ENCODE data around the gene CHD6.
A peak's percentile ranks its signal among the peaks of the same experiment; 100 is the strongest.

Gene CHD6

GRCh38 chr20:41418739-41419293 is 199.4 kb downstream of the CHD6 start:
- DNase-seq: no peak

- no peak for DNase-seq
Measured at GRCh38 chr20:41418031-41418430, 200.1 kb downstream of the CHD6 start.

GRCh38 chr20:41415191-41415590 is 203.0 kb downstream of the CHD6 start:
- DNase-seq: no peak

GRCh38 chr20:41413169-41413568 is 205.0 kb downstream of the CHD6 start:
- DNase-seq: no peak

GRCh38 chr20:41412324-41413120 is 205.7 kb downstream of the CHD6 start:
- no peak for DNase-seq

GRCh38 chr20:41411391-41411847 is 206.8 kb downstream of the CHD6 start:
- peak in 1 of 2 donors; percentile 24 for DNase-seq

- DNase-seq: no peak
Measured at GRCh38 chr20:41408986-41409385, 209.2 kb downstream of the CHD6 start.

- no peak for DNase-seq
Measured at GRCh38 chr20:41408156-41408794, 209.9 kb downstream of the CHD6 start.

- no peak for DNase-seq
Measured at GRCh38 chr20:41407607-41408006, 210.6 kb downstream of the CHD6 start.

- DNase-seq: no peak
Measured at GRCh38 chr20:41406896-41407444, 211.2 kb downstream of the CHD6 start.

GRCh38 chr20:41406353-41406752 is 211.8 kb downstream of the CHD6 start:
- DNase-seq: no peak

GRCh38 chr20:41405436-41405835 is 212.7 kb downstream of the CHD6 start:
- no peak for DNase-seq

GRCh38 chr20:41403604-41404003 is 214.6 kb downstream of the CHD6 start:
- DNase-seq: no peak

- no peak for DNase-seq
Measured at GRCh38 chr20:41398408-41398807, 219.8 kb downstream of the CHD6 start.

GRCh38 chr20:41395667-41396664 is 222.2 kb downstream of the CHD6 start:
- no peak for DNase-seq

- no peak for DNase-seq
Measured at GRCh38 chr20:41394931-41395666, 223.1 kb downstream of the CHD6 start.

GRCh38 chr20:41394081-41394480 is 224.1 kb downstream of the CHD6 start:
- DNase-seq: no peak

- no peak for DNase-seq
Measured at GRCh38 chr20:41393705-41394066, 224.5 kb downstream of the CHD6 start.

GRCh38 chr20:41392871-41393704 is 225.1 kb downstream of the CHD6 start:
- no peak for DNase-seq

GRCh38 chr20:41392295-41392694 is 225.9 kb downstream of the CHD6 start:
- DNase-seq: no peak

GRCh38 chr20:41391587-41392001 is 226.6 kb downstream of the CHD6 start:
- no peak for DNase-seq
